Panc1 (cell line): Measurements from ENCODE around the gene HCN4.

Experiments
- CTCF ChIP-seq: fragments of 450-650 bp; IDR thresholded peaks from 2 replicates; pipeline ENCODE4 v1.5.1; 2017; ENCODE audit warnings: mild to moderate bottlenecking
- POLR2AphosphoS5 ChIP-seq: IDR thresholded peaks from 2 replicates; pipeline ENCODE4 v1.6.1; 2012; ENCODE audit warnings: mild to moderate bottlenecking, low read depth, low read length, moderate library complexity
- REST ChIP-seq, 2 experiments: IDR thresholded peaks; 2 replicates each; pipeline ENCODE4 v1.6.1; 2011 to 2012; ENCODE audit warnings: low read depth in 2 of 2, control low read depth in 1 of 2, low read length in 1 of 2, mild to moderate bottlenecking in 1 of 2, moderate library complexity in 1 of 2; ENCODE audit not compliant: insufficient read depth in 1 of 2
- SIN3A ChIP-seq: IDR thresholded peaks from 2 replicates; pipeline ENCODE4 v1.6.1; 2012; ENCODE audit warnings: low read depth, mild to moderate bottlenecking, low read length, moderate library complexity, borderline replicate concordance; ENCODE audit not compliant: insufficient read depth

- TF ChIP-seq POLR2AphosphoS5 (no peak), CTCF (no peak), REST (IDR thresholded peaks at IDR 0.05; ENCODE audit: insufficient read depth in 1 of 2, low read depth in 2 of 2, low read length in 1 of 2) (no peak), SIN3A (no peak)
Measured at GRCh38 chr15:73340502-73341192, 28.1 kb downstream of the HCN4 start.
